ENCODE measurements around the gene PRTG.

- TF ChIP-seq CTCF (optimal IDR thresholded peaks at IDR 0.05 in 1 of 3, IDR thresholded peaks at IDR 0.05 in 1 of 3, conservative IDR thresholded peaks at IDR 0.05 in 1 of 3; ENCODE audit: extremely low read depth in 1 of 3, insufficient read depth in 2 of 3, low read length in 3 of 3): no peak
- no peak for TF ChIP-seq EZH2 (IDR thresholded peaks at IDR 0.05; ENCODE audit: low read length)
Observed at GRCh38 chr15:55782901-55783300, 39.9 kb upstream of the PRTG start.
